ENCODE measurements around the gene CBX4.
A peak's percentile ranks its signal among the peaks of the same experiment; 100 is the strongest.
"Not testable (repeated sequence)": the region's sequence is repeated elsewhere in the genome, so short reads cannot be mapped to it uniquely, and the experiment has no call there.

The CBX4 gene

GRCh38 chr17:79859676-79860615 lies 20.7 kb upstream of the CBX4 start:
- no peak for DNase-seq

- DNase-seq, result no peak
These were observed 17.9 kb upstream of the CBX4 start for GRCh38 chr17:79857095-79857494.

- DNase-seq, result no peak
These were observed 16.3 kb upstream of the CBX4 start for GRCh38 chr17:79855331-79856124.

GRCh38 chr17:79854080-79855060 lies 15.1 kb upstream of the CBX4 start:
- no peak for DNase-seq

GRCh38 chr17:79853168-79853567 lies 13.9 kb upstream of the CBX4 start:
- DNase-seq, result not testable (repeated sequence)

- DNase-seq, result no peak
These were observed 13.5 kb upstream of the CBX4 start for GRCh38 chr17:79852748-79853147.

- no peak for DNase-seq
These were observed 12.2 kb upstream of the CBX4 start for GRCh38 chr17:79851461-79851817.

GRCh38 chr17:79850571-79851460 lies 11.6 kb upstream of the CBX4 start:
- DNase-seq, result no peak

- no peak for DNase-seq
These were observed 10.7 kb upstream of the CBX4 start for GRCh38 chr17:79849953-79850352.

GRCh38 chr17:79848370-79848766 lies 9.1 kb upstream of the CBX4 start:
- no peak for DNase-seq

- DNase-seq, result no peak
These were observed 8.6 kb upstream of the CBX4 start for GRCh38 chr17:79847698-79848369.

GRCh38 chr17:79845601-79845949 lies 6.3 kb upstream of the CBX4 start:
- no peak for DNase-seq

- peak in 1 of 4 experiments; percentile 32 for DNase-seq
These were observed 5.8 kb upstream of the CBX4 start for GRCh38 chr17:79844869-79845600.

GRCh38 chr17:79843816-79844800 lies 4.9 kb upstream of the CBX4 start:
- no peak for DNase-seq

GRCh38 chr17:79843474-79843815 lies 4.2 kb upstream of the CBX4 start:
- DNase-seq, result no peak

GRCh38 chr17:79842656-79843473 lies 3.6 kb upstream of the CBX4 start:
- no peak for DNase-seq

GRCh38 chr17:79842136-79842655 lies 3.0 kb upstream of the CBX4 start:
- DNase-seq, result no peak

Data from activated naive CD4-positive, alpha-beta T cell (primary cell).